GM10266 (cell line): ENCODE measurements around the gene ABCG4.

Source experiments
- DNase-seq: peaks from one replicate; pipeline ENCODE4 v3.0.0; 2012; ENCODE audit errors: extremely low spot score
- TF ChIP-seq, protein P1 (sequence below): IDR thresholded peaks from 2 replicates; pipeline ENCODE4 v1.5.1; 2012; ENCODE audit warnings: mild to moderate bottlenecking, low read depth; ENCODE audit not compliant: control insufficient read depth, insufficient read depth; ENCODE audit errors: missing control alignments

The ABCG4 gene

GRCh38 chr11:119148720-119149017, 183 bp upstream of the ABCG4 start:
- no peak for DNase-seq
- TF ChIP-seq, protein P1, sequence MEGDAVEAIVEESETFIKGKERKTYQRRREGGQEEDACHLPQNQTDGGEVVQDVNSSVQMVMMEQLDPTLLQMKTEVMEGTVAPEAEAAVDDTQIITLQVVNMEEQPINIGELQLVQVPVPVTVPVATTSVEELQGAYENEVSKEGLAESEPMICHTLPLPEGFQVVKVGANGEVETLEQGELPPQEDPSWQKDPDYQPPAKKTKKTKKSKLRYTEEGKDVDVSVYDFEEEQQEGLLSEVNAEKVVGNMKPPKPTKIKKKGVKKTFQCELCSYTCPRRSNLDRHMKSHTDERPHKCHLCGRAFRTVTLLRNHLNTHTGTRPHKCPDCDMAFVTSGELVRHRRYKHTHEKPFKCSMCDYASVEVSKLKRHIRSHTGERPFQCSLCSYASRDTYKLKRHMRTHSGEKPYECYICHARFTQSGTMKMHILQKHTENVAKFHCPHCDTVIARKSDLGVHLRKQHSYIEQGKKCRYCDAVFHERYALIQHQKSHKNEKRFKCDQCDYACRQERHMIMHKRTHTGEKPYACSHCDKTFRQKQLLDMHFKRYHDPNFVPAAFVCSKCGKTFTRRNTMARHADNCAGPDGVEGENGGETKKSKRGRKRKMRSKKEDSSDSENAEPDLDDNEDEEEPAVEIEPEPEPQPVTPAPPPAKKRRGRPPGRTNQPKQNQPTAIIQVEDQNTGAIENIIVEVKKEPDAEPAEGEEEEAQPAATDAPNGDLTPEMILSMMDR = no peak

- no peak for DNase-seq
- TF ChIP-seq, protein P1 = no peak
Measured at GRCh38 chr11:119149786-119150275, 979 bp downstream of the ABCG4 start.

DNA sequence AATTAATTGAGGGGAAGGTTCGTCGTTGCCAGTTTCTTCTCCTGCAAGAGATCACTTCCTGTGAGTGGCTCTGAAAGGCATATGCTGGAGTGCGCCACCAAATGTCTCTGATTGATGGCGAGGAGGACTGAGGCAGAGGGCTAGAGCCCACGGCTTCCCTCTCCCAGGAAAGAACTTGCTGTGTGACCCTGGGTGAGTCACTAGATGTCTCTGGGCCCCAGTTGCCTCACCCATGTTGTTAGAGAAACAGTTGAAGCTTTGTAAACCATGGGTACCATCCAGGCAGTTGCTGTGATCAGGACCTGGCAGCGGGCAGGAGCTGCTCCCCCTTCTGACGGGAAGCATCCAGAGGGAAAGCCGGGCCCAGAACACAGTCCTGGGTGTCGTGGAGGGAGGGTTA, 3.2 kb downstream of the ABCG4 start:
- no peak for DNase-seq

DNA sequence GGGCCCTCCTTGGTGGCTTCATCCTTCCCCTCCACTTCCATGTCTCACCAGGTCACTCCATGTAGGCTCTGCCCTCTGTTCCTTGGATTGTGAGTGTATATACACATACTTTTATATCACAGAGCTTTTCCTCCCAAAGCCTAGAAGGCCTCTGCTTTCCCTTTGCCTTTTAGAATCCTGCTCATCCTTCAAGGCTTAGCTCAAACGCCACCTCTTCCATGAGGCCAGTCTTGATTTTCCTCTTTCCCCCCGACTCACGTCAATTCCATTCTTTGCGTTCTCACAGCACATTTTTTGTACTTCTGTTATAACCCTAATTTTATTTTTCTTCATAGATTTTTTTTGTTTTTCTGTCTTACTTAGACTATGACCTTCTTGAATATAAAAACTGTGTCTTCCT, 3.8 kb downstream of the ABCG4 start:
- DNase-seq = no peak
- TF ChIP-seq, protein P1 = no peak

More for the DNA sequence above, 3.2 kb downstream of the ABCG4 start:
- TF ChIP-seq, protein P1 = no peak

- DNase-seq = no peak
- TF ChIP-seq, protein P1 = no peak
Measured at GRCh38 chr11:119153049-119153818, 4.4 kb downstream of the ABCG4 start.

GRCh38 chr11:119154178-119154577, 5.3 kb downstream of the ABCG4 start:
- DNase-seq = no peak
- TF ChIP-seq, protein P1 = no peak

GRCh38 chr11:119155733-119156492, 7.1 kb downstream of the ABCG4 start:
- DNase-seq = no peak
- TF ChIP-seq, protein P1 = no peak
